DND-41 (cell line): Measurements from ENCODE around the gene OPRL1.
"Not testable (repeated sequence)": the region's sequence is repeated elsewhere in the genome, so short reads cannot be mapped to it uniquely, and the experiment has no call there.

Experiments
- CTCF ChIP-seq: IDR thresholded peaks from 2 replicates; pipeline ENCODE4 v1.5.1; 2012; ENCODE audit warnings: borderline replicate concordance, low read length, moderate library complexity, mild to moderate bottlenecking; ENCODE audit not compliant: poor library complexity, severe bottlenecking; ENCODE audit errors: extremely low read depth
- EZH2 ChIP-seq: IDR thresholded peaks from 3 replicates; pipeline ENCODE4 v1.6.1; 2012; ENCODE audit warnings: borderline replicate concordance, low read depth, mild to moderate bottlenecking, moderate library complexity, low read length, inconsistent platforms; ENCODE audit not compliant: severe bottlenecking

DNA sequence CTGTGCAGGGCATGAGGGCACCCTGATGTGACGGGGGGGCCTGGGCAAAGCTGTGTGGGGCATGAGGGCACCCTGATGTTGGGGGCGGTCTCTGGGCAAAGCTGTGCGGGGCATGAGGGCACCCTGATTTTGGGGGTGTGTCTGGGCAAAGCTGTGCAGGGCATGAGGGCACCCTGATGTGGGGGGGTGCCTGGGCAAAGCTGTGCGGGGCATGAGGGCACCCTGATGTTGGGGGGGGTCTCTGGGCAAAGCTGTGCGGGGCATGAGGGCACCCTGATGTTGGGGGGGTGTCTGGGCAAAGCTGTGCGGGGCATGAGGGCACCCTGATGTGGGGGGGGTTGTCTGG lies 37.5 kb downstream of the OPRL1 start:
- not testable (repeated sequence) for TF ChIP-seq CTCF, EZH2
